ENCODE results near the gene ADA.

Gene ADA

DNA sequence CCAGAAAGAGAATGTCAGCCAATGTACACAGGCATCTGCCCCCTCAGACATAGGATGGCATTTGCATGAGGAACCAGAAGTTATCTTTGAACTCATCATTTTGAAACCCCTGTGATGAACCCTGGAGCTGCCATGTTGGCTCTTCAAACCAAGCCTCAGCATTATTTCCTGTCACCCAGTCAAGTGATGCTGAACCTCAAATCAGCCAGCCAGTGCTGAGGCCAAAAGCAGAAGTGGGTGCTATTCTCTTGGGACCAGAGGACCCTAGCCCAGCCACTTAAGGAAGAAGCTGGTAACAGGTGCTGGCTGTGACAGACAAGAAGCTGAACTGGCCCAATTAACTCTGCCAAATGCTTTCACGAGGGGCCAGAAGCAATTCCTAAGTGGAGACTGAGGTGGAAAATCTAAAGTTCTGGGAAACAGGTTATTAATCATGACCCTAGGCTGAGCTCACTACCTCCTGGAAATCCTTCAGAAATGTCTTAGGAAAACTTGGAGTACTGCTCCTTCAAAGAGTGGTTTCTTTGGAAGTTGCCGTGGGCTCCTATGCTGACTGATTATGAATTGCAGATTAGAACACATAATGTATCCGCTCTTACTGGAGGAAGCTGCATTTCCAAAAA, 65.1 kb downstream of the ADA start:
- peak overlapping the region; percentile 41 for H3K4me3 ChIP-seq
- TF ChIP-seq Cebpa-rat (IDR thresholded peaks at IDR 0.05), result no peak
- peak overlapping the region; percentile 94 for H3K4me2 ChIP-seq
- peaks cover 85% of the 10 kb centered on the region for H3K4me1 ChIP-seq
- H3K9me3 ChIP-seq, result no peaks in the 10 kb centered on the region
- H3K36me3 ChIP-seq, result 0 out of 2 replicates have a peak, but pooled peaks cover 4% of the 10 kb centered on the region
- no peaks in the 10 kb centered on the region for H3K27me3 ChIP-seq
- no peaks in the 10 kb centered on the region for H4K20me1 ChIP-seq
- peak overlapping the region; percentile 81 for H3K27ac ChIP-seq
- H3K9ac ChIP-seq, result peak overlapping the region; percentile 59

DNA sequence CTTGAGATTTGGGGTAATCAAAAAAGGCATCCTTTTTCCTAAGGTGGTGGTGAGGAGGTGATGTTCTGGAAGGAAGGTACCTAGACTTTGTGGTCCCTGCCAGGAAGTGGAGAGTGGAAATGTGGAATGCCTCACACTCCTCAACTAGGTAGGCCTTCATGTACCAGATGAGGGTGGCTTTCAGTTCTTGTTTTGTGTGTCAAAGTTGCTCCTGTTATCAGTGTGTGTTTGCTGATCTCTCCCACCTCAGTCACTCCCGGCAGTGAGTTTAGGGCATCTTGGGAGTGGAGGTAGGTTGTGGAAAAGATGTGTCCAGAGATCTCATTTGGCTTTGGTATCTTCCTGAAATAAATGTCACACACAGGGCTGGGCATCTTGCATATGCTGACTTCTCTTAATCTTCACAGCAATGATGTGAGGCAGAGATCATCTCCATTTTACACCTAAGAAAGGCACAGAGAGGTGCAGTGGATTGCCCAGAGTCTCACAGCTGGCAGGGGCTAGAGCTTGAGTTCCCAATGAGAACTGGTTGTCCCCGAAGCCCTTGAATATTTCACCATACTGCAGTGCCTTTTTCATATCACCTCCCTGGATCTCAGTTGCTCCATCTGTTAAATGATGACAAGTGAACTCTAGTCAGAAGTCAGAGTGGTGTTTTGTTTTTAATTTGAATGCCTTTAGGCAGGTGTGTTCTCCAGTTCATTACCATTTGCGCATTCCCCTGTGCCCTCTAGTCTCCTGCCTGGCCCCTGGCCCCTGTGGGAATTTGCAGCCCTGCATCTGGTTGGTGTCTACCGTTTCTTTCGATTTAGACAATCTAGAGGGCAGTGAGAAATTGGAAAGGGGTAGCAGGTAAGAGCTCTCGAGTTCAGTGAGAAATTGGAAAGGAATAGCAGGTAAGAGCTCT, 66.2 kb downstream of the ADA start:
- no peak for TF ChIP-seq Cebpa-rat (IDR thresholded peaks at IDR 0.05)
- peaks cover 85% of the 10 kb centered on the region for H3K4me1 ChIP-seq
- no peaks in the 10 kb centered on the region for H4K20me1 ChIP-seq
- H3K4me3 ChIP-seq, result peak overlapping the region; percentile 41
- 0 out of 2 replicates have a peak, but pooled peaks cover 3% of the 10 kb centered on the region for H3K36me3 ChIP-seq
- H3K9ac ChIP-seq, result peak overlapping the region; percentile 59
- H3K9me3 ChIP-seq, result no peaks in the 10 kb centered on the region
- no peaks in the 10 kb centered on the region for H3K27me3 ChIP-seq
- peak overlapping the region; percentile 81 for H3K27ac ChIP-seq
- H3K4me2 ChIP-seq, result peak overlapping the region; percentile 94

DNA sequence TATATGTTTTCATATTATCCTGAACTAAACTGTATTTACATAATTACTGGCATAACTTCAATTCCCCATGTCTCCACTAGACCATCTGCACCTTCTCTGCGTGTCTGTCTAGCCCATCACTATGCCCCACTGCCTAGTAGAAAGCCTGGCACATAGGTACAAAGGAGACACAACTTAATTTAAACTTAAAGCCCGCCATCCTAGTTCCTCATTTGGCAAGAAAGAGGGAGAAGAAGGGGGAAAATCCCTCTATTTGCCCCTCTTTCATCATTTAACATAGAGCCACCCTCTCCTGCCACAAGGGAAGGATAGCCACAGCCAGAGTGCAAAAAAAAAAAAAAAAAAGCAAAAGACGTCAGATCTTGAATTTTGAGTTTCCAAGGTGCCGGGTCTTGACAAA, 67.3 kb downstream of the ADA start:
- Histone ChIP-seq H3K36me3 (no peaks in the 10 kb centered on the region), H3K27ac (peak overlapping the region; percentile 70; the same call in 1 of the 2 replicates), H3K4me2 (peak overlapping the region; percentile 94), H4K20me1 (no peaks in the 10 kb centered on the region), H3K9me3 (no peaks in the 10 kb centered on the region), H3K27me3 (no peaks in the 10 kb centered on the region), H3K4me1 (peaks cover 94% of the 10 kb centered on the region), H3K4me3 (no peak overlapping the region; the same call in 1 of the 2 replicates), H3K9ac (no peak overlapping the region)
- no peak for TF ChIP-seq Cebpa-rat (IDR thresholded peaks at IDR 0.05)

DNA sequence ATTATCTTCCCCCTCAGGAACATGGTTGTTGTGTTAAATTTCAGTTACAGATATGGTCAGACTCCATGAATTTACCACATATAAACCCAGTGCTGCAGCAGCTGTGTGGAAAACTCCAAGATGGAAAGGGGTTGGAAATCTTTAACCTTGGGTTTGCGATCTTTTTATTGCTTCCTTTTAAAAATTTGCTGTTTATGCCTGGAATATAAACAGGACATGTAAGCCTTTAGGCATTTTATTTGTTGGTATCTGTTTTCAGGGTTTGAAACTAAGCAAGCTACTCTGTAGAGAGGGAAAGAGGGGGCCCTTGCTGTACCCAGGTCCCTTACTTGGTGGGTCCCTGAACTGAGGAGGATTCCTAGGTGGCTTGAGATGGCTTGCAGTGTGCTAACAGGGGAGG, 68.3 kb downstream of the ADA start:
- Histone ChIP-seq H3K27me3 (no peaks in the 10 kb centered on the region), H3K4me1 (peaks cover 91% of the 10 kb centered on the region), H3K9me3 (no peaks in the 10 kb centered on the region), H3K4me2 (peak overlapping the region; percentile 94), H3K9ac (peak overlapping the region; percentile 59), H3K4me3 (peak overlapping the region; percentile 48), H4K20me1 (no peaks in the 10 kb centered on the region), H3K27ac (peak overlapping the region; percentile 70), H3K36me3 (no peaks in the 10 kb centered on the region)
- no peak for TF ChIP-seq Cebpa-rat (IDR thresholded peaks at IDR 0.05)

DNA sequence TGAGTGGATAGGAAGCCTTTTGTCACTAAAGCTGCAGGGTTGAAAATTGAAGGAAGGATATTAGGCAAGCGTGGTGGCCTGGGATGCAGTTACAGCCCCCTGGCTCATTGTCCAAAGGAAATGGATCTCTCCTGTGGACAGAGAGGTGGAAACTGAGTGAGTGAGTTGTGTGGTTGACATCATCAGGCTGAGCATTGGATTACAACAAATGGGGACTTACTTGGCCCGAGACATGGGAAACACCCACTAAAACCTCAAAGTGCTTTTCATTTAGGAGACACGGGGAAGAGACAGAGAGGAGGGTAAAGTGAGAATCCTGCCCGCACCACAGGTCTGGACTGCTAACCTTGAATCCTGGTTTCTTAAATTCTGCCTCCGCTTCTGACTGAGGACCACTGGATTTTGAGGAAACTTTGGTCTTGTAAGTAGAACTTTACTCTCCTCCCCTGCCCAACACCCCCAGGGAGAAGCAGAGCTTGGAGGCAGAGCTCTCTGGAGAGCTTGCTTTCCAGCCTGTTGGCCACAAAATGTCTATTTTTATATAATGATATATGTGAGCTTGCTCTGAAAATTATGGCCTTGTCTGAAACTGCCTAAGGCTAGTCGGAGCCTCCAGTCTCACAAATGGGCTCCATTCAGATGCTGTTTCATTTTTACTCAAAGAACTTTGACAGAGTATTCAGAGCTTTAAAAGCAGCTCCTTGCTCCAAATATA, 69.0 kb downstream of the ADA start, which contains the start of gene PKIG:
PKIG (plus strand) TSS at position 269 of the 715 bp plus-strand sequence. CDS start 31,978 bp downstream, outside the sequence.
- no peaks in the 10 kb centered on the region for H3K36me3 ChIP-seq
- peak within 1 kb of the TSS; percentile 59 for H3K9ac ChIP-seq
- peak within 1 kb of the TSS; percentile 48 for H3K4me3 ChIP-seq
- H3K4me2 ChIP-seq, result peak within 1 kb of the TSS; percentile 94
- no peaks in the 10 kb centered on the region for H3K9me3 ChIP-seq
- TF ChIP-seq Cebpa-rat (IDR thresholded peaks at IDR 0.05), result no peak
- peak within 1 kb of the TSS; percentile 70 for H3K27ac ChIP-seq
- peaks cover 84% of the 10 kb centered on the region for H3K4me1 ChIP-seq
- H3K27me3 ChIP-seq, result no peaks in the 10 kb centered on the region
- H4K20me1 ChIP-seq, result no peaks in the 10 kb centered on the region

DNA sequence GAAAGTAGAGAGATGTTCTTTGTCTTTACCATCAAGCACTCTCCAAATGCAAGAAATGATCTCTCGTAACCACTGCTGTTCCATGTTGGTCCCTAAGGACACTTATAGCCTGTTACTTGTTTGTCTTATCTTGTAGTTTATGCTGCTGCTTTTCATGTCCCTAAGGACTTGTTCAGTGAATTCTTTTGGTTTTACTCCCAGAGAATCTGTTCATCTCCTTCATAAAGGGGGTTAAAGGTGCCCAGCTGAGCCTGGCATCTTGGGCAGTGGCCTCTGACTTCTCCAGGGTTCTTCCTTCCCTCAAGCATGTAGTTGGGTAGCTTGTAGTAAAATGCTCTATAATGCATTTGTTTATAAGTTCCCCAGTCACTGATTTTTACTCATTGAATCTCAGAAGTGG, 70.0 kb downstream of the ADA start:
- Histone ChIP-seq H3K4me2 (peak overlapping the region; percentile 94), H3K27me3 (no peaks in the 10 kb centered on the region), H3K9ac (no peak overlapping the region), H3K9me3 (no peaks in the 10 kb centered on the region), H3K27ac (peak overlapping the region; percentile 70), H4K20me1 (no peaks in the 10 kb centered on the region), H3K4me3 (peak overlapping the region; percentile 48; the same call in 1 of the 2 replicates), H3K36me3 (no peaks in the 10 kb centered on the region), H3K4me1 (peaks cover 84% of the 10 kb centered on the region)
- TF ChIP-seq Cebpa-rat (IDR thresholded peaks at IDR 0.05), result no peak

DNA sequence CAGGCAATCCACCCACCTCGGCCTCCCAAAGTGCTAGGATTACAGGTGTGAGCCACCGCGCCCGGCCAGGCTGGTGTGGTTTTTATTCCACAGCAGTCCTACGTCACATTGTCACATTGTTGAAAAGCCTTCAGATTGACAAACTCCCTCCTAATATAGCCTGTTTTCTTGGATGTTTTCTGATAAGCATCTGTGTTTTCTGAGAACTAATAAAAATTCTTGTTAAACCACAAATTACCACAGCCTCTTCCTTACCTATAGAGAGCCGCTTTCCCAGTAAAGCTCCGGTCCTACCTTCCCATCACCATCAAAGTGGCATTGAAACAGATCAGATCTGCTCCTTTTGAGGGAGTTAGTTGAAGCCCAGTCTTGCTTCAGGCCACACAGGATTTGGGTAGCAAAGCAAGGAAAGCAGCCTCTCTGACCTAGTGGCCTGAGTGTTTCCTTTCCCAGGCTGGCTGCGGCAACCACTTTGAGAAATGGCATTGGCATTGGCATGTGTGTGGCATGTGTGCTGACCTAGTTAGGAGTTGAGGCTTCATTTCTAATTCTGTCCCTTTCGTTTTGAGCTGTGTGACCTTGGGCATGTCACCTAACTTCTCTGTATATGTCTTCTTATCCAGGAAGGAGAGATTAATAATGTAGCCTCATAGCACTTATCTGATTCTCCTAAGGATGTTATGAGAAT, 70.8 kb downstream of the ADA start:
- Histone ChIP-seq H4K20me1 (no peaks in the 10 kb centered on the region), H3K27me3 (no peaks in the 10 kb centered on the region), H3K9me3 (no peaks in the 10 kb centered on the region), H3K9ac (no peak overlapping the region), H3K4me1 (peaks cover 84% of the 10 kb centered on the region), H3K27ac (peak overlapping the region; percentile 11; the same call in 1 of the 2 replicates), H3K36me3 (no peaks in the 10 kb centered on the region), H3K4me2 (peak overlapping the region; percentile 94), H3K4me3 (no peak overlapping the region)
- TF ChIP-seq Cebpa-rat (IDR thresholded peaks at IDR 0.05), result no peak

DNA sequence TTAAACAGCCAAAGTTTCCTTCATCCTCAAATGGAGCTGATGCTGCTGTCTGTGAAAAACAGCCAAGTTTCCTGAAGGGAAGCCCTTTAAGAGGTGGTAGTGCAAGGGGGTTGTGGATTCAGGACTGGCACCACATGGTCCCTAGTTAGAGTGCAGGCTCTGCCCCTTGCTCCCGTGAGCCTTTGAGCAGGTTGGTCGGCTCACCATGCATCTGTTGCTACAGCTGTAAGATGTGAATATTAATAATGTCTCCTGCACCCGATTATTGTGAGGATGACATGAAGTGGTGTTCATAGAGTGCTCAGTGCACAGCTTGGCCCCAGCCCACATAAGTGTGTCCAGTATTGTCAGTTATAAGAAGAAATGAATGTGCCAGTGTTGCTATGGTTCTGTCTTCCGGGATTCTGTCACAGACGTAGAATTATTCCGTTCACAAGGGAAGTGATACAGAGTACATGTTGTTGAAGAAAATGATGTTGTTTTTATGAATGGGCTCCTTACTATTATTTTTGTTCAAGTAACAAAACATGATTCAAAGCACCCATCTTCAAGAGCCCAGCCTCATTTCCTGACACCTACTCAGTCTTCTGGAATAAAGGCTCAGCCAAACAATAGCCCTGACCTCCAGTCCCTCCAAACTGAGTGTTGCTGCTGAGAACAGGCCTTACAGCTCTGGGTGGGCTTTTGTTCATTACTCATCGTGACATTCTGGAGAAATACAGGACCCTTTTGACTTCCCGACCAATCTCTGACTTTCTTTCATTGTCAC, 72.0 kb downstream of the ADA start:
- no peaks in the 10 kb centered on the region for H4K20me1 ChIP-seq
- H3K9ac ChIP-seq, result no peak overlapping the region
- H3K27me3 ChIP-seq, result no peaks in the 10 kb centered on the region
- no peaks in the 10 kb centered on the region for H3K36me3 ChIP-seq
- no peak overlapping the region for H3K27ac ChIP-seq
- peak overlapping the region; percentile 94 for H3K4me2 ChIP-seq
- no peak overlapping the region for H3K4me3 ChIP-seq
- TF ChIP-seq Cebpa-rat (IDR thresholded peaks at IDR 0.05), result no peak
- no peaks in the 10 kb centered on the region for H3K9me3 ChIP-seq
- H3K4me1 ChIP-seq, result peaks cover 81% of the 10 kb centered on the region

All from BLaER1 (cell line).